BJ (cell line): ENCODE results near the gene ZNF736. TPM values are rescaled to one million over a fixed set of nuclear protein-coding genes. Genes with fewer than 3 reads are reported as not detected.
"Not testable (repeated sequence)": the region's sequence is repeated elsewhere in the genome, so short reads cannot be mapped to it uniquely, and the experiment has no call there.

ENCODE experiments used
- CTCF ChIA-PET: fragments of 350-600 bp; formaldehyde crosslinking; extraction: SDS; loops from one replicate; lab custom pipeline; 2021; ENCODE audit warnings: antibody characterized with exemption, inconsistent platforms; lab: Yijun Ruan, JAX
- POLR2A ChIA-PET: fragments of 300-600 bp; sonication (Branson Sonifier 250); formaldehyde crosslinking; extraction: SDS; loops from one replicate; lab custom pipeline; 2021; ENCODE audit warnings: antibody characterized with exemption; lab: Charles Lee
- DNase-seq: peaks from one replicate; pipeline ENCODE4 v3.0.0-alpha.2; 2011; ENCODE audit warnings: low read depth
- H3K27me3 ChIP-seq: 2 replicates; pipeline ENCODE4 v1.6.0; 2011; ENCODE audit warnings: low read length; ENCODE audit not compliant: control insufficient read depth, insufficient read depth
- H3K36me3 ChIP-seq: 2 replicates; pipeline ENCODE4 v1.5.1; 2011; ENCODE audit warnings: low read length; ENCODE audit not compliant: control insufficient read depth, insufficient read depth
- H3K4me3 ChIP-seq: 2 replicates; pipeline ENCODE4 v1.5.1; 2011; ENCODE audit warnings: low read depth, mild to moderate bottlenecking, control low read depth, low read length
- CTCF ChIP-seq: IDR thresholded peaks from 2 replicates; pipeline ENCODE4 v1.5.1; 2011; ENCODE audit warnings: low read depth, mild to moderate bottlenecking, control low read depth, inconsistent platforms, low read length, moderate library complexity; ENCODE audit not compliant: insufficient read depth
- polyA plus RNA-seq: library from polyadenylated mRNA; depleted of rRNA; stranded (reverse); fragments of >200 nt; gene quantifications from 2 replicates; pipeline ENCODE4 v1.2.3, GENCODE V29; 2011

The ZNF736 gene
- polyA plus RNA-seq, 1 experiment: 2.9 TPM

GRCh38 chr7:64314566-64314965 lies 805 bp downstream of the ZNF736 start:
- POLR2A ChIA-PET: no interaction called here
- DNase-seq: no peak
- Histone ChIP-seq H3K36me3 (no peaks in the 10 kb centered on the region), H3K4me3 (peak overlapping the region; percentile 66), H3K27me3 (no peaks in the 10 kb centered on the region)
- no peak for TF ChIP-seq CTCF
- CTCF ChIA-PET: no interaction called here

GRCh38 chr7:64316031-64316742 lies 2.4 kb downstream of the ZNF736 start:
- H3K36me3 ChIP-seq, DNase-seq, POLR2A ChIA-PET, H3K27me3 ChIP-seq, H3K4me3 ChIP-seq: not testable (repeated sequence)
- CTCF ChIA-PET: interaction anchor here (0.6 to 0.9 kb wide), 2 partner anchors 20 to 1640 kb away, joined by 3 read pairs; no protein-coding TSS in a partner anchor

- Histone ChIP-seq H3K4me3 (no peak overlapping the region), H3K36me3 (0 out of 2 replicates have a peak, but pooled peaks cover 2% of the 10 kb centered on the region), H3K27me3 (no peaks in the 10 kb centered on the region)
- POLR2A ChIA-PET: no interaction called here
- TF ChIP-seq CTCF: no peak
- no peak for DNase-seq
- CTCF ChIA-PET: no interaction called here
These were observed 7.1 kb downstream of the ZNF736 start for GRCh38 chr7:64320547-64321513.

GRCh38 chr7:64324166-64324565 lies 10.4 kb downstream of the ZNF736 start:
- H3K36me3 ChIP-seq, POLR2A ChIA-PET, H3K27me3 ChIP-seq, H3K4me3 ChIP-seq, CTCF ChIA-PET, DNase-seq: not testable (repeated sequence)

GRCh38 chr7:64348713-64349210 lies 35.0 kb downstream of the ZNF736 start:
- H3K36me3 ChIP-seq, DNase-seq, H3K4me3 ChIP-seq, H3K27me3 ChIP-seq, CTCF ChIA-PET, POLR2A ChIA-PET: not testable (repeated sequence)

- ChIA-PET CTCF (no interaction called here), POLR2A (no interaction called here)
- H3K36me3 ChIP-seq: no peaks in the 10 kb centered on the region
- no peak for TF ChIP-seq CTCF
- no peak for DNase-seq
- no peaks in the 10 kb centered on the region for H3K27me3 ChIP-seq
- H3K4me3 ChIP-seq: no peak overlapping the region
These were observed 45.8 kb downstream of the ZNF736 start for GRCh38 chr7:64359543-64359942.
